Endothelial cell (in vitro differentiated cells): ENCODE data around the gene STK32A. TPM values are rescaled to one million over a fixed set of nuclear protein-coding genes. Genes with fewer than 3 reads are reported as not detected.

ENCODE experiments used
- DNase-seq: peaks from one replicate; pipeline ENCODE4 v3.0.0; 2021; ENCODE audit warnings: low spot score
- H3K27ac Mint-ChIP-seq: one replicate; pipeline ENCODE4 v1.8.0; 2021; ENCODE audit warnings: mixed read lengths, inconsistent platforms; ENCODE audit not compliant: unreplicated experiment
- H3K27me3 Mint-ChIP-seq: one replicate; pipeline ENCODE4 v1.8.0; 2021; ENCODE audit warnings: mild to moderate bottlenecking, moderate library complexity, mixed read lengths, inconsistent platforms; ENCODE audit not compliant: unreplicated experiment
- H3K36me3 Mint-ChIP-seq: one replicate; pipeline ENCODE4 v1.8.0; 2021; ENCODE audit warnings: mild to moderate bottlenecking, low read depth, mixed read lengths, inconsistent platforms; ENCODE audit not compliant: unreplicated experiment
- H3K4me1 Mint-ChIP-seq: one replicate; pipeline ENCODE4 v1.8.0; 2021; ENCODE audit warnings: mild to moderate bottlenecking, mixed read lengths, inconsistent platforms; ENCODE audit not compliant: unreplicated experiment
- H3K4me3 Mint-ChIP-seq: one replicate; pipeline ENCODE4 v1.8.0; 2021; ENCODE audit warnings: mild to moderate bottlenecking, mixed read lengths, inconsistent platforms; ENCODE audit not compliant: unreplicated experiment
- H3K9me3 Mint-ChIP-seq: one replicate; pipeline ENCODE4 v1.8.0; 2021; ENCODE audit warnings: mixed read lengths, inconsistent platforms; ENCODE audit not compliant: unreplicated experiment
- total RNA-seq: library from RNA; stranded (reverse); fragmentation: NEBNext Ultra II Directional; extraction: Animal tissue kit (Norgen Biotek cat#: 25700); gene quantifications from one replicate; pipeline ENCODE4 v1.2.1, GENCODE V29; 2021; ENCODE audit not compliant: unreplicated experiment
- TF ChIP-seq, protein P1 (sequence below): fragments of 200-600 bp; sonication (generic); IDR thresholded peaks from one replicate; pipeline ENCODE4 v1.5.0; 2021; ENCODE audit warnings: antibody characterized with exemption; ENCODE audit not compliant: unreplicated experiment

Gene STK32A
- total RNA-seq, 1 donor from 2014 or later = 0.87 TPM

DNA sequence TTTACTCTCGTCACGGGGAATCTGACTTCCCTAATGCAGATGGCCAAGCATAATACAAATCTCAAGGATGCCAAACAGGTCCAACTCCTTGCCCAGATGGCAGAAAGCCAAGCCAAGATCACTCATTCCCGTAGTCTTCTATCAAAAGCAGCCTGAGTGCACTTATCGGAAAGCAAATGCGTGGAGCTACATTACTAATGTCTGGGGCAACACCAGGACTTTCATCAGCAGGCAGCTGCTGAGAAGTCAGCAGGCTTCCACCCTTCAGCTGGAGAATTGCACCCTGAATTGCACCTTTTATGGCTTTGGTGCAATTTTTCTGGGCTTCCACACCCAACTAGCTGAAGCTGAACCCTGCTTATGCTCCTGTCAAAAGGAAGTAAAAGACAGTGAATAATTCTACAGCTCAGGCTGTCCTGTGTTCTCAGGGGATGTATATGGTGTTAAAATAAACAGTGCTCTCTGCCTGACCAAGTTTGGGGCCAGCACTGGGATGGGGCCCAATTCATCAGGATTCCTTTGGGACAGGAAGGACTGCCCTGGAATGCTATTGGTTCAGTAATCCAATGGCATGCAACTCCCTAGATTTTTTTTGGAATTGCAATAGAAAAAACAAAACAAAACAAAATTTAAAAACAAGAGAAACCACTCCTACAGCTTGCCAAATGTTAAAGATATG is 182.4 kb downstream of the STK32A start:
- TF ChIP-seq, protein P1, sequence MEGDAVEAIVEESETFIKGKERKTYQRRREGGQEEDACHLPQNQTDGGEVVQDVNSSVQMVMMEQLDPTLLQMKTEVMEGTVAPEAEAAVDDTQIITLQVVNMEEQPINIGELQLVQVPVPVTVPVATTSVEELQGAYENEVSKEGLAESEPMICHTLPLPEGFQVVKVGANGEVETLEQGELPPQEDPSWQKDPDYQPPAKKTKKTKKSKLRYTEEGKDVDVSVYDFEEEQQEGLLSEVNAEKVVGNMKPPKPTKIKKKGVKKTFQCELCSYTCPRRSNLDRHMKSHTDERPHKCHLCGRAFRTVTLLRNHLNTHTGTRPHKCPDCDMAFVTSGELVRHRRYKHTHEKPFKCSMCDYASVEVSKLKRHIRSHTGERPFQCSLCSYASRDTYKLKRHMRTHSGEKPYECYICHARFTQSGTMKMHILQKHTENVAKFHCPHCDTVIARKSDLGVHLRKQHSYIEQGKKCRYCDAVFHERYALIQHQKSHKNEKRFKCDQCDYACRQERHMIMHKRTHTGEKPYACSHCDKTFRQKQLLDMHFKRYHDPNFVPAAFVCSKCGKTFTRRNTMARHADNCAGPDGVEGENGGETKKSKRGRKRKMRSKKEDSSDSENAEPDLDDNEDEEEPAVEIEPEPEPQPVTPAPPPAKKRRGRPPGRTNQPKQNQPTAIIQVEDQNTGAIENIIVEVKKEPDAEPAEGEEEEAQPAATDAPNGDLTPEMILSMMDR = no peak
- Mint-ChIP-seq H3K27ac (no peak overlapping the region), H3K4me3 (no peak overlapping the region), H3K27me3 (peaks cover 5% of the 10 kb centered on the region), H3K9me3 (no peaks in the 10 kb centered on the region), H3K36me3 (no peaks in the 10 kb centered on the region), H3K4me1 (peaks cover 8% of the 10 kb centered on the region)
- DNase-seq = no peak

GRCh38 chr5:147418613-147419012 is 183.8 kb downstream of the STK32A start:
- no peak overlapping the region for H3K4me3 Mint-ChIP-seq
- no peak for DNase-seq
- H3K4me1 Mint-ChIP-seq = peaks cover 8% of the 10 kb centered on the region
- TF ChIP-seq, protein P1 = no peak
- peaks cover 3% of the 10 kb centered on the region for H3K27me3 Mint-ChIP-seq
- H3K9me3 Mint-ChIP-seq = no peaks in the 10 kb centered on the region
- H3K36me3 Mint-ChIP-seq = no peaks in the 10 kb centered on the region
- no peak overlapping the region for H3K27ac Mint-ChIP-seq

DNA sequence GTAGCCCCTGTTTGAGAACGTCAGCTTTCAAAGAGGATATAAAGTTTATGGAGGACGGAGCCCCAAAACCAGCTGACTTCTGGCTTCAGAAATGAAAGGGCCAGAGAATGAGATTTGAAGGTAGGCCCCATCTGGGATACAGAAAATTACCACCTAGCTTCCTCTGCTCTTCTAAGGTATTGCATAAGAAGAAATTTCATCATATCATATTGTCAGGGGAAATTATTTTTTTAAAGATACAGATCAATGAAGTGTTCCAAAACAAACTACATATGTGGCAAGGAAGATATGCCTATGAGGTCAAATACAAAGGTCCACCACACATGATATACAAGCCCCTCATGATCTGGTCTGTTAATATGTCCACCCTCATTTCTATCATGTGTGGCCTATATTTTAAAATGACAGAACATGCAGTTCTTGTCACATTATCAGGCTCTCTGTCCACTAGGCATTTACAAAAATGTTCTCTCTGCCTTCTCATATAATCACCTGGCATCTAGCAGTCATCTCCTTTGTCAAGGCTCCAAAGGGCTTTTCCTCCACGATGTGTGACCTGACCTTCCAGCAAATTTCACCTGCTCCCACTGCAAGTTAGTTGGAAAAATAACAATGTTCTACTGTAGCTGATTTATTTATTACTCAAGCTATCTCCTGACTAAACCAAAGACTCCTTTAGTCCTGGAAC is 192.0 kb downstream of the STK32A start:
- H3K27ac Mint-ChIP-seq = no peak overlapping the region
- H3K9me3 Mint-ChIP-seq = no peaks in the 10 kb centered on the region
- no peak overlapping the region for H3K4me3 Mint-ChIP-seq
- TF ChIP-seq, protein P1 = no peak
- peaks cover 2% of the 10 kb centered on the region for H3K27me3 Mint-ChIP-seq
- peaks cover 3% of the 10 kb centered on the region for H3K4me1 Mint-ChIP-seq
- H3K36me3 Mint-ChIP-seq = no peaks in the 10 kb centered on the region
- DNase-seq = no peak

- no peaks in the 10 kb centered on the region for H3K9me3 Mint-ChIP-seq
- H3K36me3 Mint-ChIP-seq = no peaks in the 10 kb centered on the region
- peaks cover 3% of the 10 kb centered on the region for H3K4me1 Mint-ChIP-seq
- H3K27me3 Mint-ChIP-seq = peaks cover 2% of the 10 kb centered on the region
- DNase-seq = no peak
- no peak overlapping the region for H3K4me3 Mint-ChIP-seq
- no peak overlapping the region for H3K27ac Mint-ChIP-seq
- TF ChIP-seq, protein P1 = no peak
Observed at GRCh38 chr5:147427521-147428401, 192.9 kb downstream of the STK32A start.
